ENCODE measurements around the gene ST6GALNAC6. TPM values are rescaled to one million over a fixed set of nuclear protein-coding genes. Genes with fewer than 3 reads are reported as not detected.

Gene ST6GALNAC6
- total RNA-seq (2022) (16.5 and 17.6 TPM in 2 replicates), Bru-seq, nascent RNA (percentile 47 among the genes with signal in this experiment), BruChase-seq, experiment 1, labeled RNA remaining after a 6-hour chase (percentile 53 among the genes with signal in this experiment), BruChase-seq, experiment 2, labeled RNA remaining after a 2-hour chase (percentile 62 among the genes with signal in this experiment)
- long read RNA-seq, transcript ST6GALNAC6-205 (7 exons, 2,460 nt), result major isoform, 9 of 24 reads
- long read RNA-seq, transcript ST6GALNAC6-204 (6 exons, 2,406 nt), result minor isoform, 8 of 24 reads
- long read RNA-seq, partial matches to known transcripts, result 2 of 24 reads
- long read RNA-seq, other reads (novel, unspliced or antisense), result 1 of 24 reads

GRCh38 chr9:127899128-127899943, at the start of gene ST6GALNAC6:
TSS of gene ST6GALNAC6 (minus strand) at chr9:127899603. CDS start at chr9:127897981, 1,622 bp downstream.
- H3K4me1 Mint-ChIP-seq (ENCODE audit: insufficient read depth, unreplicated experiment), result peaks cover 9% of the 10 kb centered on the region
- peak within 1 kb of the TSS; percentile 80 for H3K27ac Mint-ChIP-seq (ENCODE audit: low read depth, unreplicated experiment)
- BruUV-seq (replicated peaks), result no TSS peak
- POLR2A ChIA-PET, result interaction anchor here (0.7 to 3.2 kb wide), 13 partner anchors 10 to 291 kb away, joined by 3 to 35 read pairs (median 4); partner anchors contain the start of genes AK1, CDK9, ST6GALNAC4 and TOR2A
- intact Hi-C loops (cut with micrococcal nuclease), result no loop called here
- peak; percentile 68 for DNase-seq (ENCODE audit: unreplicated experiment)
- H3K4me3 Mint-ChIP-seq (ENCODE audit: unreplicated experiment), result peak within 1 kb of the TSS; percentile 77
- peaks cover 13% of the 10 kb centered on the region for H3K36me3 Mint-ChIP-seq (ENCODE audit: insufficient read depth, unreplicated experiment)
- no peak for TF ChIP-seq CTCF (IDR thresholded peaks at IDR 0.05; ENCODE audit: unreplicated experiment)
- CTCF ChIA-PET, result interaction anchor here (0.5 to 1.3 kb wide), 7 partner anchors 11 to 279 kb away, joined by 3 to 4 read pairs (median 3); no protein-coding TSS in a partner anchor
- H3K9me3 Mint-ChIP-seq (ENCODE audit: unreplicated experiment), result no peaks in the 10 kb centered on the region
- no peaks in the 10 kb centered on the region for H3K27me3 Mint-ChIP-seq (ENCODE audit: insufficient read depth, unreplicated experiment)

- DNase-seq (ENCODE audit: unreplicated experiment), result no peak
- ChIA-PET POLR2A (no interaction called here), CTCF (interaction anchor here (0.6 to 2.2 kb wide), 7 partner anchors 85 to 1056 kb away, joined by 3 to 10 read pairs (median 3); no protein-coding TSS in a partner anchor)
- Mint-ChIP-seq H3K27me3 (ENCODE audit: insufficient read depth, unreplicated experiment) (no peaks in the 10 kb centered on the region), H3K36me3 (ENCODE audit: insufficient read depth, unreplicated experiment) (peaks cover 7% of the 10 kb centered on the region), H3K9me3 (ENCODE audit: unreplicated experiment) (no peaks in the 10 kb centered on the region), H3K4me1 (ENCODE audit: insufficient read depth, unreplicated experiment) (peaks cover under 1% of the 10 kb centered on the region), H3K27ac (ENCODE audit: low read depth, unreplicated experiment) (no peak overlapping the region), H3K4me3 (ENCODE audit: unreplicated experiment) (no peak overlapping the region)
- no TSS peak for BruUV-seq (replicated peaks)
- TF ChIP-seq CTCF (IDR thresholded peaks at IDR 0.05; ENCODE audit: unreplicated experiment), result no peak
- intact Hi-C loops (cut with micrococcal nuclease), result no loop called here
Measured at GRCh38 chr9:127947841-127948710, 48.7 kb upstream of the ST6GALNAC6 start.

DNA sequence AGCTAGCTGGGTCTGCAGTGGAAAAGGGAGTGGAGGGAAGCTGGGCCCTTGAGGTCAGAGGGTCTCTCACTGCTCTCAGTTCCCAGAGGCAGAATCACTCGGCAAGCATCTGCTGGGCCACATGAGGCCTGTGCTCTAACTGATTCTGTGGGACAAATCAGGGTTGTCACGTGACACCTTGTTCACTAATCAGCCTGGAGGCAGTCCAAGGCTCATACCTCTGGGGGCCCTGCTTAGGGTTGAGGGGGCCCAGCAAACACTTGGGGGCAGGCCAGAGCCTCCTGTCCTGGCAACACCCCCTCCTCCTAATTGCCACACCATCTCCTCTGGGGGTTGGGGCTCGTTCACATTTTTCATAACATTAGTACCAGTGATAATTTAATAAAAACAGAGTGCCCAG, 47.3 kb upstream of the ST6GALNAC6 start:
- BruUV-seq (replicated peaks), result no TSS peak
- ChIA-PET CTCF (interaction anchor here (0.6 to 2.2 kb wide), 3 partner anchors 25 to 131 kb away, joined by 3 to 10 read pairs (median 4); no protein-coding TSS in a partner anchor), POLR2A (interaction anchor here (0.5 kb wide), 1 partner anchor 135 kb away, joined by 3 read pairs; no protein-coding TSS in a partner anchor)
- TF ChIP-seq CTCF (IDR thresholded peaks at IDR 0.05; ENCODE audit: unreplicated experiment), result no peak
- Mint-ChIP-seq H3K36me3 (ENCODE audit: insufficient read depth, unreplicated experiment) (peaks cover 7% of the 10 kb centered on the region), H3K4me1 (ENCODE audit: insufficient read depth, unreplicated experiment) (peaks cover 11% of the 10 kb centered on the region), H3K4me3 (ENCODE audit: unreplicated experiment) (no peak overlapping the region), H3K27ac (ENCODE audit: low read depth, unreplicated experiment) (no peak overlapping the region), H3K27me3 (ENCODE audit: insufficient read depth, unreplicated experiment) (no peaks in the 10 kb centered on the region), H3K9me3 (ENCODE audit: unreplicated experiment) (no peaks in the 10 kb centered on the region)
- intact Hi-C loops (cut with micrococcal nuclease), result no loop called here
- no peak for DNase-seq (ENCODE audit: unreplicated experiment)

All from MCF 10A (cell line).